Fibroblast of skin of left biceps (primary cell): ENCODE measurements around the gene GABPB2.
A peak's percentile ranks its signal among the peaks of the same experiment; 100 is the strongest.

ENCODE experiments used
- DNase-seq, 2 experiments: peaks; one replicate each; pipeline ENCODE4 v3.0.0-alpha.2; 2013; ENCODE audit warnings: low read depth in 2 of 2

GABPB2 gene

DNA sequence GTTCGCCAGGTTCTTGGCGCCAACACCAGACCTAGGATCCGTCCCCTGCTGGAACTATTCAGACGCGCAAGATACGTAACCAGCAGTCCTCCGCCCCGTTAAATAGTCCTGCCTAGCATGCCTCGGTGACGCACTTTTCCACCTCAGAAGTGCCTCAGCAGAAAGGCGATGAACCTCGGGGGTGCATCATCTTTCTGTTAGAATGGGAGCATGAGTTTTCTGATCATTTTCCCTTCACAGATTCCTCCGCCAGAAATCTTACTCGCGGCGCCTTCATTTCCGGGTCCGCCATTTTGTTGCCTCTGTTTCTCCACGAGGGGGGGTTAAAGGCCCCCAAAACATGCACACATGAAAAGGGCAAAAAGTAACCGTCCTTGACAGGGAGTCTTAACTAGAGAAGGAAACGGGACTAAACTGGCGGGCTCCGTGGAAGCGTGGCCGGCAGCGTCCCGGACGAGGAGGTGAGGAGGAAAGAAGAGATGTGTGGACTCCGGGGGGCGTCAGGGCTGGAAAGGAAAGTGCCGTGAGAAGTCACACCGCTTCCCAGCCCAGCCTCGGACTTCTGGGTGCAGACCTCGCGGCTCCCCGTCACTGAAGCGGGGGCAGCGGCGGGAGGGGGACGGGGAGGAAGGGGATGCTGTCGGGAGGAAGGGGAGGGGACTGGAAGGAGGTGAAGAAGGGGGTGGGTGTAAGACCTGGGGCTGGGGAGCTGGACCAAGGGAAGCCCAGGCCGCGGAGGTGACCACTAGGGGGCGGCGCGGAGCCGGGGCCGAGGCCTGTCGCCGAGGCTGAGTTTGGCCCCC lies at the start of gene GABPB2:
Gene GABPB2, plus strand, starts transcription at position 288 of the 803 bp plus-strand sequence. CDS start 17,429 bp downstream, outside the sequence.
- peak; percentile 90 to 93 for DNase-seq

DNA sequence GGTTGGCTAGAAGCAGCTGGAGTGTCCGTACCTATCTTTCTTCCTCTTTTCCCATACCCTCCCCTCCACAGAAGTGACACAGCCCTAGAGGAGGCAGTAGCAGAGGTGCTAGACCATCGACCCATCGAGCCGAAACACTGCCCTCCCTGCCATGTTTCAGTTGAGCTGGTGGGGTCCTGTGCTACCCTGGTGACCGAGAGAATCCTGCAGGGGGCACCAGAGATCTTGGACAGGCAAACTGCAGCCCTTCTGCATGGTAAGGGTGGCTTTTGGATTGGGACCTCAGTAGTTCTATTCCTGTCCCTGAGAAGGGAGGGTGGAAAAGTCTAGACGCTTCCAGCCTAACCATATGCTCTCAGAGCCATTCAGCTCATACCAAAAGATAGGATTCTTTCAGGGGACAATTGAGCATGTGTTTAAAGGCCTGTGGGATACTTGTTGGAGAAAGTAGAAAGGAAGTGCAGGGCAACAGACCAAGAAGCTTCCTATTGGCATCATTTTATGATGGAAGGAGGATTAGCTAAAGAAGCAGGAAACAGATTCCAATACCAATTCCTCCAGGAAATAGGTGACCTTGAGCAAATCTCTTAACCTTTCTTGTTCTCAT lies 45.9 kb upstream of the GABPB2 start:
- peak in 1 of 2 experiments; percentile 21 for DNase-seq

DNA sequence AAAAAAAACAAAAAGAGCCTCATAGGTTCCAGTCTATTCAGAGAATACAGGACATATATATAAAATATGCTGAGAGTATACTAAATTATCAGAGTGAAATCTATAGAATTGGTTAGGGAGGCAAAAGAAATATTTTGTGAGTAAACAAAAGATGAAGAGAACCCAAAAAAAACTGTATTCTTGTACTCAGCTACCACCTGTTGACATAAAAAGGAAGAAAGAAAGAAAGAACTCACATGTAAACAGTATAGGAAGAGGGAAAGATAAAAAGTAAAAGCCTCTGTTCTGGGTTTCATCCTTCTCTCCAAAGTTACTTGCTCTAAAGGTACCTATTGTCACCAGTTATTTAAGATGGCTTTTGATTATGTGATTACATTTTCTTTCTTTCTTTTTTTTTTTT lies 44.1 kb upstream of the GABPB2 start:
- DNase-seq = no peak

DNA sequence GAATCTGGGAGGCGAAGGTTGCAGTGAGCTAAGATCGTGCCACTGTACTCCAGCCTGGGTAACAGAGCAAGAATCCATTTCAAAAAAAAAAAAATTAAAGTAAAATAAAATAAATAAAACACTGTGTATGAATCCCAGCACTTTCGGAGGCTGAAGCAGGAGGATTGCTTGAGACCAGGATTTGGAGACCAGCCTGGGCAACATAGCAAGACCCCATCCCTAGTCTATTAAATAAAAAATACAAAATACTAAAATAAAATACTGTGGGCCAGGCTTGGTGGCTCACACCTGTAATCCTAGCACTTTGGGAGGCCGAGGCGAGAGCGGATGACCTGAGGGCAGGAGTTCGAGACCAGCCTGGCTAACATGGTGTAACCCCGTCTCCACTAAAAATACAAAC lies 38.4 kb upstream of the GABPB2 start:
- DNase-seq = no peak

DNA sequence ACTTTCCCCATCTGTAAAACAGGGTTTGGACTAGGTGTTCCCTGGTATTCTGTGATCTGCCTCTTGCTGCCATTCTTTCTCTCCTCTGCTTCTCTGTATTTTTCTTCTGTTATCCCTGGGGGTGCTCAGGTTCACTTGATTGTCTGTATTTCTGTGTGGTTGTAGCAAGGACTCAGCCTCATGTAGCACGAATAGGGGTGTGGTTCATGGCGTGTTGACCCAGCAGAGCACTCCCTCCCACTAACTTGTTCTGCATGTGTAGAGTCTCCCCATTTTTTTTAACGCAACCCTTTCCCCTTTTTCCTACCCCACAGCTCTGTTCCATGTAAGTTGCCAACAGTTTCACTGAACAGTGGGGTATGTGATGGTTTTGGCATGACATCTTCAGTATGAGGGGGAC lies 35.4 kb upstream of the GABPB2 start:
- no peak for DNase-seq

DNA sequence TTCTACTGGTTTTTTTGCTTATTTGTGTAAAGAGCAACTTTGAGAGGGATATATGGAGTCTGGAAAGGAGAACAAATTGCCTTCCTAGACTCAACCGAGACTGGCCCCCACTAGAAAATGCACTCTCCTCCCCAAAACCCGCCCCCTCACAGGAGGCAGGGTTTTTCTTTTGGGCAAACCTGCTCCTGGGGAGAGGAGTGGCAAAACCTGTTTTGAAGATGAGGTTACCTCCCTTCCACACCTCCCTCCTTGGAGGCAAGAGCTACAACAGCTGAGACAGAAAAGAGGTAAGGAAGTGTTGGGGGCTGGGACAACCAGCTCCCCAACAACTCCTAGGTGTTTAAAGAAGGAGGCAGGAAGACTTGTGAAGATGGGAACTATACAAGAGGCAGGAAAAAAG lies 34.2 kb upstream of the GABPB2 start, which contains the start of gene BNIPL:
Gene BNIPL, plus strand, starts transcription at position 231 of the 400 bp plus-strand sequence. Its CDS starts 140 bp downstream, at position 371.
- no peak for DNase-seq

DNA sequence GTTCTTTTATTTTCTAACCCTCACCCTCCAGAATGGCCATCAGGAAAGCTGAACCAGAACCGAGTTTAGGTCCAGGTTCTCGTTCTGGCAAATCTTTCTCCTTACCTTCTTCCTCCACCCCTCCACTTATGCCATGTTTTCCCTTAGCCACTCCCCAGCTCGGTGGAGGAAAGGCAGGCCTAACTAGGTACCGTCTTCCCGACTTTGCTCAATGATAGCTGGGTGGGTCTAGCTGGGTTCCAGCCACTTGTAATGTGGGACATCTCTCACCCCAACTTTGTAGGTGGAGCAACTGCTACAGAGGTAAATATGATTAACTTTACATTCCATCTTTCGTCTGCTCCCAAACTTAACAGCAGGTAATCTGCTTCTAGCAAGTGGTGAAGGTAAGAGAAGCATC lies 33.5 kb upstream of the GABPB2 start:
- no peak for DNase-seq

DNA sequence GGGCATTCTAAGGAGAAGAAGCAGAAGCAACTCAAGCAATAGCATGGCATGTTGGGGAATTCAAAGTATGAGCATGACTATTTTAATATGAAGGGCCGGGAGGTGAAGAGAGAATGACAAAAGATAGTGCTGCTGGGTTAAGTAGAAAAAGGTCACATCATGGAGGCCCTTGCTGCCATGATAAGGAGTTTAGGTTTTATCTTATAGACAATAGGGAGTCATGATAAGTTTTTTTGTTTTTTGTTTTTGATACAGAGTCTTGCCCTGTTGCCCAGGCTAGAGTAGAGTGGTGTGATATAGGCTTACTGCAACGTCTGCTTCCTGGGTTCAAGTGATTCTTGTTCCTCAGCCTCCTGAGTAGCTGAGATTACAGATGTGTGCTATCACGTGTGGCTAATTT lies 31.0 kb upstream of the GABPB2 start:
- DNase-seq = no peak

DNA sequence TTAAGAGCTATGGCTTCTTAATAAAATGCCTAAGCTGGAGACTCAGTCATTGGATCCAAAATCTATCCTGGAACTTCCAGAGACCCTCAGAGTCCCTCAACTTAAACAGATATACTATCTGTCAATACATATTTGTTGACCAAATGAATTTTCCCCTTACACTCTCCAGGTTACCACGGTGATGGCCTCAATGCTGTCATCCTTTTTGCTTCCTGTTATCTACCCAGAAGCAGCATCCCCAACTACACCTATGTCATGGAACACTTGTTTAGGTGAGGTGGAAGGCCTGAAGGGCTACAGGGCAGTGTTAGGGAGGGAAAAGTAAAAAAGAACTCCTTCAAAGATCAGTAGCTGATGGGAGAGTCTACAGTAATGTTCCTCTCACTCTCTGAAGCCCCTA lies 27.4 kb upstream of the GABPB2 start:
- no peak for DNase-seq

DNA sequence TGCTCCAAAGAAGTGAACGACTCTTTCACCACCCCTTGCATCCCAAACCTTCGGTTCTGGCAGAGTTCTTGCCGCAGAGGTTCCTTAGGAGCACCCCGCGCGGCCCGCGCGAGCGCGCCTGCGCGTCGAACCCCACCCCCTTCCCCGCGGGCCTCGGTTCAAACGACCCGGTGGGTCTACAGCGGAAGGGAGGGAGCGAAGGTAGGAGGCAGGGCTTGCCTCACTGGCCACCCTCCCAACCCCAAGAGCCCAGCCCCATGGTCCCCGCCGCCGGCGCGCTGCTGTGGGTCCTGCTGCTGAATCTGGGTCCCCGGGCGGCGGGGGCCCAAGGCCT lies 23.0 kb upstream of the GABPB2 start, which contains the start of gene C1orf56:
Gene C1orf56, plus strand, starts transcription at position 161 of the 334 bp plus-strand sequence. Its CDS starts 97 bp downstream, at position 258.
- DNase-seq = peak in 1 of 2 experiments; percentile 22

DNA sequence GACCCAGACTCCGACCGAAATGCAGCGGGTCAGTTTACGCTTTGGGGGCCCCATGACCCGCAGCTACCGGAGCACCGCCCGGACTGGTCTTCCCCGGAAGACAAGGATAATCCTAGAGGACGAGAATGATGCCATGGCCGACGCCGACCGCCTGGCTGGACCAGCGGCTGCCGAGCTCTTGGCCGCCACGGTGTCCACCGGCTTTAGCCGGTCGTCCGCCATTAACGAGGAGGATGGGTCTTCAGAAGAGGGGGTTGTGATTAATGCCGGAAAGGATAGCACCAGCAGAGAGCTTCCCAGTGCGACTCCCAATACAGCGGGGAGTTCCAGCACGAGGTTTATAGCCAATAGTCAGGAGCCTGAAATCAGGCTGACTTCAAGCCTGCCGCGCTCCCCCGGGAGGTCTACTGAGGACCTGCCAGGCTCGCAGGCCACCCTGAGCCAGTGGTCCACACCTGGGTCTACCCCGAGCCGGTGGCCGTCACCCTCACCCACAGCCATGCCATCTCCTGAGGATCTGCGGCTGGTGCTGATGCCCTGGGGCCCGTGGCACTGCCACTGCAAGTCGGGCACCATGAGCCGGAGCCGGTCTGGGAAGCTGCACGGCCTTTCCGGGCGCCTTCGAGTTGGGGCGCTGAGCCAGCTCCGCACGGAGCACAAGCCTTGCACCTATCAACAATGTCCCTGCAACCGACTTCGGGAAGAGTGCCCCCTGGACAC lies 22.5 kb upstream of the GABPB2 start:
- peak in 1 of 2 experiments; percentile 15 for DNase-seq

DNA sequence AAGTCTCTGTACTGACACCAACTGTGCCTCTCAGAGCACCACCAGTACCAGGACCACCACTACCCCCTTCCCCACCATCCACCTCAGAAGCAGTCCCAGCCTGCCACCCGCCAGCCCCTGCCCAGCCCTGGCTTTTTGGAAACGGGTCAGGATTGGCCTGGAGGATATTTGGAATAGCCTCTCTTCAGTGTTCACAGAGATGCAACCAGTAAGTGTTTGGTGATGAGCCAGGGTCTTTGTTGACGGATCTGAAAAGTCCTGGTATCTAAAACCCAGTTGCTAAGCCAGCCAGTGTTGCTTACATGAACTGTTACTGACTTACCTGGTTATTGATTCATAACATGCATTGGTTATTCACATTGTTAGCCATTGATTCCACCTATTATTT lies 21.9 kb upstream of the GABPB2 start:
- no peak for DNase-seq

DNA sequence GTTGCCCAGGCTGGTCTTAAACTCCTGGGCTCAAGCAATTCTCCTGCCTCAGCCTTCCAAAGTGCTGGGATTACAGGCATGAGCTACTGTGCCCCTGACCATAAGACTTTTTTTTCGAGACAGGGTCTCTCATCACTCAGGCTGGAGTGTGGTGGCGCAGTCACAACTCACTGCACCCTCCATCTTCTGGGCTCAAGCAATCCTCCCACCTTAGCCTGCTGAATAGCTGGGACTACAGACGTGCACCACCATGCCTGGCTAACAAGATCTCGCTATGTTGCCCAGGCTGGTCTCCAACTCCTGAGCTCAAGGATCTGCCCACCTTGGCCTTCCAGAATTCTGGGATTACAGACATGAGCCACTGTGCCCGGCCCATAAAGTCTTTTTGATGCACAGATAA lies 21.1 kb upstream of the GABPB2 start:
- DNase-seq = no peak

DNA sequence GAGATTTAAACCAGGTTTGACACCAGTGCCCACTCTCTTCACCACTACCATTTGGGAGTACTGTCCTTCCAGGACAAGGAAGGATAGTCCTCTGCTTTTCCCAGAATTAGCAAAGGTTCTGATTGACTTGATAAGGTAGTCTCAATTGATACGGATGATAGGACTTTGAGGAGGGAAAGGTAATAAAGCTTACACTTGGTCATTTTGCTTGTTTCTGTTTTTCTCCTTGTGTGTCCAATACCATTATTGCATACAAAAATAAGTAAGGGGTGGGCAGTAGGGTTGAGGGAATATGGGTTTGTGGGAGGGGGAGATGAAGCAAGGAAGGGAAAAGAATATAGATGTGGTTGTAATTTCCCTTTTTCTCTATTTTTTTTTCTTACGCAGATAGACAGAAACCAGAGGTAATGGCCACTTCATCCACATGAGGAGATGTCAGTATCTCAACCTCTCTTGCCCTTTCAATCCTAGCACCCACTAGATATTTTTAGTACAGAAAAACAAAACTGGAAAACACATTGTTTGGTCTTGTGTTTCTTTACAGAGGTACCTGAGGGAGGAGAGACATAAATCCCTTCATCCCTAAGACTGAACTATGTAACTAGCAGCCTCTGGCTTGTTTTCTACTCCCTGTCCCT lies 20.4 kb upstream of the GABPB2 start:
- no peak for DNase-seq

DNA sequence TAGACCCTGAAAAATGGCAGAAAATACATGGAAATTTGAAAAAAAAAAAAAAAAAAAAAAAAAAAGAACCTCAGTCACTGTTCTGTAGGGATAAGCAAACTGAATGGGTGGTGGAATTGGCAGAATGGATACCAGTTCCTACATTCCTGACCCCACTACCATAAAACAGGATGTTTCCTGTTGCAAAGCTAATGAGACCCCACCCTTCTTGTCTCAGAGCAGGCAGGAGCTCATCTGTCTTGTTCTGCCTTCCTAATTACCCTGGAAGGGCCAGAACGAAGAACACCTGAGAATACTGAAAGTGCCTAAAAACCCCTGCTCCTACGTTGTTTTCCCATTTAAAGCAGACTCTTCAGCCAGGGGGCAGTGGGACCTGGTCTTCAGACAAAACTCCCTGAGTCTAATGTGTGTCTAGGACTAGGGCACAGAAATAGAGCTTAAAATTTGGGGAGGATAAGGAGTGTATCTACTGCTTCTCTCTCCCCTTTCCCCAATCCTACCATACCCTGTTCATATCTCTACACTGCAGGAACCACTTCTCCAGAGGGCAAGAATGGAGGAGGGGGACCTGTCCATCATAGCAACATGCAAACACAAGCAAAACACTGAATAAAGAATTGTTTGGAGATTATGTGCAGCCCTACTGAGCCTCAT lies 19.1 kb upstream of the GABPB2 start:
- no peak for DNase-seq

DNA sequence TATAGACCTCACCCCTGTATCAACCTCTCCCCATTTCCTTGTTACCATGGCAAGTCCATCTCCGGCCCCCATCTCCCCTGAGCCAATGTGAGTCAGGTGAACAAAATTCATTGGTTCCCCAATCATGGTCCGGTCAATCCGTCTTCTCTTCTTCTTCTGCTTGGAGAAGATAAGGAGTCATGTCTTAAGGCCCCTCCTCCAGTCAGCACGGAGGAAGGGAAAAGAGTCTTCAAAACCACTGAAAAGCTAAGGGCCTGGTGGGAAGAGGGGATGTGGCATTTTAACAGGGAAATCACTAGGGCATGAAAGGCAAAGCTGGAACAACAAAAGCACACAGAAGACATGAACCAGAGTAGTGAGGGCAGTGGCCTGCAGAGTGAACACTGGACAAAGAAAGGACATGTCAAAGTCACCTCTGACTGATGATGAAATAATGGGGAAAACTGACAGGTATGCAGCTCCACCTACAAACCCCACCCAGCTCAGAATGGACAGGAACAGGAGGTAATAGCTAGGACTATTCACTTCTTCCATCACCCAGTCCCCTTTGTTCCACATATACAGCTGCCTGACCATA lies 15.5 kb upstream of the GABPB2 start:
- DNase-seq = no peak

DNA sequence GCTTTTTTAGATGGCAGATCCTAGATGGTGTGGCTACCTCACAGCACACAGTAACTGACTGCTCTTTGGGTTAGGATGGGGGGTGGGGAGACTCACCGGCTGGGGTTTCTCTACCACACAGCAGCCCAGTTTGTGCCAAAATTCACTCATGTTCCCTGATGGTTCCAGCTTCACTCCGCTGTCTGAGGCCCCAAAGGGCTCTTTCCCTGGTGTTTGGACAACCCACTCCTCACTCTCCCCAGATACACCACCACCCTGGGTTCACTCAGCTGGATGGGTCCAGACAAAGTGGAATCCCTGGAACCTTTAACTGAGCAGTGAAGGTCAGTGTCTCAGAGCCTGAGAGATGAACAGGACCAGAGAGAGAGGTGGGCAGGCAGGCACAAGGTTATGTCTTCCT lies 15.0 kb upstream of the GABPB2 start:
- no peak for DNase-seq

DNA sequence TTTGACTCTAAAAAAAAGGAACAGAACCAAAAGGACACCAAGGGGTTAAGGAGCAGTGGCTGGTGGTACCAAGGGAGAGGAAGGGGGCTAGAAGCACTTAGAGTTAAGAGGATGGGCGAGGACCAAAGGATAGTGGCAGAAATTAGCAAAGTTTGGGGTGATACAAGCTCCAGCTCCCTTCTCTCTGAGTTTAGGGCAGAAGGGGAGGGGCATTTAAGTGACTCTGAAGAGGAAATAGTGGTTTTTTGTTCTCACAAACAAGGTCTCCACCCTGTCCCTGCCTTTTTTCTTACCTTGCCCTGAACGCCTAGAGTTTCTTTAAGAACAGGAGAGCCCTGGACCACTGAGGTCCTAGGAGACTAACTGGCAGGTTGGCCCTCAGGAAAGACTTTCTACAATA lies 14.4 kb upstream of the GABPB2 start:
- no peak for DNase-seq

DNA sequence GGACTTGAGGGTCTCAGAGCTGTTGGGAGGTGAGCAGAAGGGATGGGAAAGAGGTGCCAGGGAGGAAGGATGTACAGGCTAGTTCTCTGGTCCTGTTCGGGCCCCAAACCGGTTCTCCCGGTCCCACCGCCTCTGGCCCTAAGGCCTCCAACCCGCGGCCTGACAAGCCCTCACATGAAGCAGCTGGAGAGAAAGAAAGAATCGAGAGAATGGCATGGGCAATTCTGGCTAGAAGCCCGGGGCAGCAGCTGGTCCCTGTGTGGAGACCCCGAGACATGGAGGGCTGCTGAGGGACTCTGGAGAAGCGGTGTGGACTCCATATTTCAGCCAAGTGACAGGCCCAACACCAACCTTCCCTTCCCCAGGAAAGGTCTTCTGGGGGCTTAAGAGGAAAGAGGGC lies 11.9 kb upstream of the GABPB2 start:
- no peak for DNase-seq

DNA sequence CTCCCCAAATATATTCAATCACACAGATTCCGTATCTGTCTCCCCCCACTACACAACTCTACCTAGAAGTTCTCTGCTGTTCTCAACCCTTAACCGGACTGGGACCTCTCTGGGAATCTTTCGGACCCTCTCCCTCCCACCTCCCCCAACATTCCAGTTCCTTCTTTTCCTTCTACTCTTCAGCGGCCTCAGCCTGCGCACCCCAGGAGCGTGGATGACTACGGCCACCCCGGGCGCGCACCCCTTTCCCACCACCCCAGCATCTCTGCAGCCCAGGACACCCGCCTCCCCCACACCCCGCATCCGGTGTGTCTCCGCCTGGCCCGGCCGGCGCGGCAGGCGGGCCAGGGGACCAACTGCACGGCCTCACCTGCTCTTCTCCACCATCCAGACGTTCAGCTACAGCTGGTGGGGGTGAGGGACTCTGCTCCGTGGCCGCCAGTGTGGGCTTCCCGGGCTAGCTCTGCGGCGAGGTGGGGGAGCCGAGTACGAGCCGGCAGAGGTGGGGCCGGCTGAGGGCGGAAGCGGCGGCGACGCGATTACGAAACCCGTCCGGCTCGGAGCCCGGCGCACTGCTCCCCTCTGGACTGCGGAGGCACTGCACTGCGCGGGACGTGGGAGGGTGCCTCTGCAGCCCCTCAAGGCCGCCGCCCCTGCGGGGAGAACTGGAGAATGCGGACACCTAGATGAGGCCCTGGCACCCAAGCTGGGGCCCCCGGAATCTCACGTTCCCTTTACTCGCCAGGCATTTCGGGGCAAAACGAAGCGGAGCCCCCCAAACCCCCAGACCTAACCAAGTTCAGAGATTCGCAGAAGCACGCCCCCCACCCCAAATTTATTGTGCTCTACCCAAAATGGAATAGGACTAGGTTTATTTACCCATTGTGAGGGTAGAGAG lies 11.2 kb upstream of the GABPB2 start, which contains the start of gene CDC42SE1:
Gene CDC42SE1, minus strand, starts transcription at position 514 of the 898 bp plus-strand sequence. CDS start 3,892 bp downstream, outside the sequence.
- peak in 1 of 2 experiments; percentile 34 for DNase-seq
